Measurements from ENCODE around the gene IFI30. TPM values are rescaled to one million over a fixed set of nuclear protein-coding genes. Genes with fewer than 3 reads are reported as not detected.
A peak's percentile ranks its signal among the peaks of the same experiment; 100 is the strongest.

IFI30 gene
- polyA plus RNA-seq, 4 donors: 12.4 to 22.4 (median 15.3) TPM

- no peak for DNase-seq (ENCODE audit: low read depth in 4 of 4, low spot score in 2 of 4)
Observed at GRCh38 chr19:18223860-18224524, 50.4 kb downstream of the IFI30 start.

- peak; percentile 85 to 95 (median 92) for DNase-seq (ENCODE audit: low read depth in 4 of 4, low spot score in 2 of 4)
Observed at GRCh38 chr19:18224525-18225354, 51.1 kb downstream of the IFI30 start.

- DNase-seq (ENCODE audit: low read depth in 4 of 4, low spot score in 2 of 4): no peak
Observed at GRCh38 chr19:18225355-18225701, 51.7 kb downstream of the IFI30 start.

- DNase-seq (ENCODE audit: low read depth in 4 of 4, low spot score in 2 of 4): no peak
Observed at GRCh38 chr19:18225702-18226468, 52.3 kb downstream of the IFI30 start, which contains the start of gene PDE4C. TSS of gene PDE4C (minus strand) at chr19:18226438. CDS start at chr19:18226415, 23 bp downstream.

- DNase-seq (ENCODE audit: low read depth in 4 of 4, low spot score in 2 of 4): no peak
Observed at GRCh38 chr19:18226956-18227780, 53.6 kb downstream of the IFI30 start.

Other genes with a start within 250 kb of the IFI30 start
- 100 to 1,000 TPM in 1 of 4 donors, 10 to 100 TPM in 3; 51.9 to 100 (median 78.3) TPM for gene CCDC124, start 240.8 kb upstream of the IFI30 start, polyA plus RNA-seq (ENCODE audit: insufficient read length in 4 of 4)
- gene KCNN1, start 206.7 kb upstream of the IFI30 start, polyA plus RNA-seq (ENCODE audit: insufficient read length in 4 of 4): 1 to 10 TPM; 5.6 to 8.4 (median 7.0) TPM
- gene ARRDC2, start 165.6 kb upstream of the IFI30 start, polyA plus RNA-seq (ENCODE audit: insufficient read length in 4 of 4): 1 to 10 TPM; 4.9 to 6.0 (median 5.3) TPM
- gene IL12RB1, start 86.9 kb upstream of the IFI30 start, polyA plus RNA-seq (ENCODE audit: insufficient read length in 4 of 4): under 1 TPM; 0.18 to 0.42 (median 0.31) TPM
- 1 to 10 TPM; 3.5 to 9.6 (median 6.3) TPM for gene MAST3, start 76.0 kb upstream of the IFI30 start, polyA plus RNA-seq (ENCODE audit: insufficient read length in 4 of 4)
- 10 to 100 TPM; 27.8 to 39.6 (median 34.3) TPM for gene PIK3R2, start 20.6 kb upstream of the IFI30 start, polyA plus RNA-seq (ENCODE audit: insufficient read length in 4 of 4)
- 10 to 100 TPM in 2 of 4 donors, 1 to 10 TPM in 2; 8.1 to 12.1 (median 10.6) TPM for gene MPV17L2, start 19.4 kb downstream of the IFI30 start, polyA plus RNA-seq (ENCODE audit: insufficient read length in 4 of 4)
- gene RAB3A, start 30.2 kb downstream of the IFI30 start, polyA plus RNA-seq (ENCODE audit: insufficient read length in 4 of 4): 1 to 10 TPM; 4.6 to 5.8 (median 5.3) TPM
- 1 to 10 TPM; 1.1 to 2.1 (median 1.4) TPM for gene PDE4C, start 52.6 kb downstream of the IFI30 start, polyA plus RNA-seq (ENCODE audit: insufficient read length in 4 of 4)
- 10 to 100 TPM in 2 of 4 donors, 1 to 10 TPM in 2; 3.4 to 13.8 (median 8.9) TPM for gene IQCN, start 100.6 kb downstream of the IFI30 start, polyA plus RNA-seq (ENCODE audit: insufficient read length in 4 of 4)
- 100 to 1,000 TPM in 2 of 4 donors, 10 to 100 TPM in 2; 75.4 to 102 (median 91.3) TPM for gene JUND, start 107.8 kb downstream of the IFI30 start, polyA plus RNA-seq (ENCODE audit: insufficient read length in 4 of 4)
- gene LSM4, start 149.3 kb downstream of the IFI30 start, polyA plus RNA-seq (ENCODE audit: insufficient read length in 4 of 4): 100 to 1,000 TPM in 2 of 4 donors, 10 to 100 TPM in 2; 90.4 to 134 (median 105) TPM
- 10 to 100 TPM; 21.2 to 31.5 (median 26.5) TPM for gene PGPEP1, start 166.8 kb downstream of the IFI30 start, polyA plus RNA-seq (ENCODE audit: insufficient read length in 4 of 4)
- gene GDF15, start 212.3 kb downstream of the IFI30 start, polyA plus RNA-seq (ENCODE audit: insufficient read length in 4 of 4): 10 to 100 TPM in 1 of 4 donors, 1 to 10 TPM in 3; 5.5 to 19.2 (median 8.2) TPM
- 1 to 10 TPM in 2 of 4 donors, under 1 TPM in 2; 0.79 to 1.9 (median 1.1) TPM for gene LRRC25, start 223.8 kb downstream of the IFI30 start, polyA plus RNA-seq (ENCODE audit: insufficient read length in 4 of 4)
- 100 to 1,000 TPM in 3 of 4 donors, 10 to 100 TPM in 1; 56.3 to 130 (median 114) TPM for gene SSBP4, start 245.6 kb downstream of the IFI30 start, polyA plus RNA-seq (ENCODE audit: insufficient read length in 4 of 4)

Measured in left renal cortex interstitium (tissue), 4 donors.